ENCODE results near the gene BAIAP2.

Gene BAIAP2

DNA sequence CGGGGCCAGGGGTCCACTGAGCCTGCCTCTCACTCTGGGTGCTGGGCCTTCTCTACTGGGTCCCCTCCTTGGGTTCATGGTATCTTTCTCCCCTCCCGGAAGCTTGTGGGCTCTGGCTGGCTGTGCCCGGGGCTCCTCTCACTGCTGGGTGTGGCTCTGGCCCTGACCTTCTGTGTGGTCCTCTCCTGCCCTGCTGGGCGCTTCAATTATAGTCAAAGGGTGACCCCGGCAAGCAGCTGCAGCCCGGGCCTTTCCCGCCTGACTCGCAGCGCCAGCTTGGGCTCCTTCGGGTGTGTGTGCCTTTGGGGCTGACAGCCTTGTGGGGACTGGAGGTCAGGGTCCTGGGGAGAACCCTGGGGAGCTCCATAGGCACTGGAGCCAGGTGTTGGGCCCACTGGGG, 76.1 kb downstream of the BAIAP2 start:
- Histone ChIP-seq H3K4me3 (peak overlapping the region; percentile 44), H3K36me3 (ENCODE audit: insufficient read depth, low read length) (no peaks in the 10 kb centered on the region), H3K27ac (peak overlapping the region; percentile 83), H3K9me3 (ENCODE audit: low read depth, low read length) (no peaks in the 10 kb centered on the region), H3K9ac (ENCODE audit: insufficient read length) (peak overlapping the region; percentile 51)
- no peak for DNase-seq (ENCODE audit: low read depth, low spot score)
- TF ChIP-seq POLR2AphosphoS5 (IDR thresholded peaks at IDR 0.05; ENCODE audit: borderline replicate concordance, low read depth, low read length) (no peak), FOXP2 (optimal IDR thresholded peaks at IDR 0.05; ENCODE audit: control extremely low read depth, extremely low read length, insufficient read depth) (no peak), EZH2 (IDR thresholded peaks at IDR 0.05) (no peak)

DNA sequence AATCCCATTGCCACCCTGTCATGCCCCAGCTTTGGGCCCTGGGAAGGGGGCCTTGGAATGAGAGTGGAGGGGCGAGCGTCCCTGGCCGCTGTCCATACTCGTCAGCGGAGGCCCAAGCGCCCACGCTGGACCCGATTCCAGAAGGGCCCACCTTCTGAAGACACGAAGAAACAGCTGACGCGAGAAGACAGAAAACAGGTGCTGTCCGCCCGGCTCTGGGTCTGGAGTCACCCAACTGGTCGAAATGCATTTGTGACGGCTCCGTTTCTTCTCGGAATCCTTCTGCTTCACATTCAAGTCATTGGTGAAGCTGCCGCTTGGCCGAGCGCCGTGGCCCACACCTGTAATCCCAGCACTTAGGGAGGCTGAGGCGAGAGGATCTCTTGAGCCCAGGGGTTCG, 77.5 kb downstream of the BAIAP2 start:
- no peak overlapping the region for H3K4me3 ChIP-seq
- TF ChIP-seq EZH2 (IDR thresholded peaks at IDR 0.05) (no peak), FOXP2 (optimal IDR thresholded peaks at IDR 0.05; ENCODE audit: control extremely low read depth, extremely low read length, insufficient read depth) (no peak), POLR2AphosphoS5 (IDR thresholded peaks at IDR 0.05; ENCODE audit: borderline replicate concordance, low read depth, low read length) (no peak)
- H3K36me3 ChIP-seq (ENCODE audit: insufficient read depth, low read length) = no peaks in the 10 kb centered on the region
- no peak overlapping the region for H3K27ac ChIP-seq
- no peak overlapping the region for H3K9ac ChIP-seq (ENCODE audit: insufficient read length)
- DNase-seq (ENCODE audit: low read depth, low spot score) = no peak
- no peaks in the 10 kb centered on the region for H3K9me3 ChIP-seq (ENCODE audit: low read depth, low read length)

DNA sequence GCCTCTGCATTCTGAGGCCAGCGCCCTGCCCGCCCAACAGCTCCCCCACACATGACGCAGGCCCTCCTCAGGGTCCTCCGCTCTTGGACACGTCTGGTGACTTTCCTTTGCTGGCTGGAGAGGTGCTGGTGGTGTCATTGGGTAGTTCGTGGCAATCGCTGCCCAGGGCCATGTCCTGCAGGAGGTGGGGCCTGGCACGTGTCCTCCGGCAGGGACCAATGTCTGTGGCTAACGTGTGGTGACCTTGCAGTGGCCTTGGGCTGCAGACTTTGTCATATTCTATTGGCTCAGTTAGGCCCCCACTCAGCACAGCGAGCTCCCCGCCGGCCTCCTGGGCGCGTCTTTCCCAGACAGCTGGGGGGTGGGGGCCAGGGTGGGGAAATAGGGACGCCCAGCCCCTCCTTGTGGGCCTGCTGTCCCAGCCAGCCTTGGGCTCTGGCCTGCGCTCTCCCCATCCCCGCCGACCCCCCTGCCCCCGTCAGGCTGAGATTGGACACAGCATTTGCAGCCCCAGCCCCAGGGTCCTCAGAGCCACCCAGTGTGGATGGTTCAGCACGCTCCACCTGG, 78.3 kb downstream of the BAIAP2 start:
- no peak for DNase-seq (ENCODE audit: low read depth, low spot score)
- H3K27ac ChIP-seq = no peak overlapping the region
- no peaks in the 10 kb centered on the region for H3K36me3 ChIP-seq (ENCODE audit: insufficient read depth, low read length)
- TF ChIP-seq FOXP2 (optimal IDR thresholded peaks at IDR 0.05; ENCODE audit: control extremely low read depth, extremely low read length, insufficient read depth) = no peak
- TF ChIP-seq EZH2 (IDR thresholded peaks at IDR 0.05) = no peak
- no peak for TF ChIP-seq POLR2AphosphoS5 (IDR thresholded peaks at IDR 0.05; ENCODE audit: borderline replicate concordance, low read depth, low read length)
- H3K9me3 ChIP-seq (ENCODE audit: low read depth, low read length) = no peaks in the 10 kb centered on the region
- H3K9ac ChIP-seq (ENCODE audit: insufficient read length) = no peak overlapping the region
- no peak overlapping the region for H3K4me3 ChIP-seq

DNA sequence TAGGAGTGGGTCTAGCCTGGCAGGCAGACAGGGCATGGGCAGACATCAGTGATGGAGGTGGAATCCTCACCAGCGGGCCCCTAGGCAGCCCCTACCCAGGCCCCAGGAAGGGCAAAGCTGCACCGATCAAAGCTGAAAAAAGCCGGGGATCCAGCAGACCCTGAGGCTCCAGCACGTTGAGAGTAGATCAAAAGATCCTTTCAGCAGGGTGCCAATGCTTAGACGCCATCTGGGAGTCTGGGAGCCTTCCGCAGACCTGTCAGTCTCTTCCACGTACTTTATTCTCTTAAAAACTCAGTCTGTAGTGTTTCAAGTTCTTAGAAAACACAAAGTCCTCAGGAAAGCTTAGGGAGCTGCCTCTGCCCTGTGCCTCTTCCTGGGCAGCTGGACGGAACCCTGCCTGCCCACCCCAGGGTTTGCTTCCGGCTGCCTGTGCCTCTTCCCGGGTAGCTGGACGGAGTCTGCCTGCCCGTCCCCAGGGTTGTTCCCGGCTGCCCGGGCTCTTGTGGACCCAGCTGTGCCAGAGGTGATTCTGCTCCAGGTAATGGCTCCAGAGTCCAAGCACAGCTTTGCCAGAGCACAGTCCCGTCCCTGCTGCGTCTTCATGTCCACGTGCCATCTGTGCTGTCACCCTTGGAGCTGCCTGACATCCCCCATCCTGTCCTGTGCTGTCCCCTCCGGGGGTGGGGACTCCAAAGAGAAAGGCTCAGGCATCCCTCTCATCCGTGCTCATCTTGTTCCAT, 79.6 kb downstream of the BAIAP2 start:
- no peak overlapping the region for H3K9ac ChIP-seq (ENCODE audit: insufficient read length)
- H3K4me3 ChIP-seq = peak overlapping the region; percentile 8; the same call in 1 of the 2 replicates
- H3K27ac ChIP-seq = no peak overlapping the region
- H3K9me3 ChIP-seq (ENCODE audit: low read depth, low read length) = no peaks in the 10 kb centered on the region
- DNase-seq (ENCODE audit: low read depth, low spot score) = peak; percentile 37
- no peaks in the 10 kb centered on the region for H3K36me3 ChIP-seq (ENCODE audit: insufficient read depth, low read length)
- TF ChIP-seq EZH2 (IDR thresholded peaks at IDR 0.05) (no peak), POLR2AphosphoS5 (IDR thresholded peaks at IDR 0.05; ENCODE audit: borderline replicate concordance, low read depth, low read length) (no peak), FOXP2 (optimal IDR thresholded peaks at IDR 0.05; ENCODE audit: control extremely low read depth, extremely low read length, insufficient read depth) (peak; percentile 18)

DNA sequence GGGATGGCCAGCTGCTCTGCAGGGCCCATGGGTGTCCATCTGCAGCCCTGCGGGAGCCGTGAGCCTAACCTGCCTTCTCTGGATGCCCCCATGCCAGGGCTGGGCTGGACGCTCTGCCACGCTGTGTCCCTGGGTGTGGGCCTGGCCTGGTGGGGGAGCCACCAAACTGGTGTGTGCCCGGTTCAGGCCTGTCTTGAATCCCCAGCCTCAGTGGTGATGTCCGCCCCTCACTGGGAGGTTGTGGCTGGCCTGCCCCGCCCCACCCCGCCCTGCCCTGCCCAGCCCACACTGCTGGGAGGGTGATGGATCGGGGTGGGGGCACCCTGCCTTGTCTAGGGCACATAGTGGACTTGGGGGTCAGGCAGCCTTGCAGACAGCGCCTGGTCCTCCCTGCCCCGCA, 80.3 kb downstream of the BAIAP2 start:
- H3K27ac ChIP-seq = no peak overlapping the region
- H3K9me3 ChIP-seq (ENCODE audit: low read depth, low read length) = no peaks in the 10 kb centered on the region
- no peak overlapping the region for H3K4me3 ChIP-seq
- TF ChIP-seq EZH2 (IDR thresholded peaks at IDR 0.05) = no peak
- TF ChIP-seq FOXP2 (optimal IDR thresholded peaks at IDR 0.05; ENCODE audit: control extremely low read depth, extremely low read length, insufficient read depth) = no peak
- no peak for TF ChIP-seq POLR2AphosphoS5 (IDR thresholded peaks at IDR 0.05; ENCODE audit: borderline replicate concordance, low read depth, low read length)
- DNase-seq (ENCODE audit: low read depth, low spot score) = no peak
- no peak overlapping the region for H3K9ac ChIP-seq (ENCODE audit: insufficient read length)
- no peaks in the 10 kb centered on the region for H3K36me3 ChIP-seq (ENCODE audit: insufficient read depth, low read length)

DNA sequence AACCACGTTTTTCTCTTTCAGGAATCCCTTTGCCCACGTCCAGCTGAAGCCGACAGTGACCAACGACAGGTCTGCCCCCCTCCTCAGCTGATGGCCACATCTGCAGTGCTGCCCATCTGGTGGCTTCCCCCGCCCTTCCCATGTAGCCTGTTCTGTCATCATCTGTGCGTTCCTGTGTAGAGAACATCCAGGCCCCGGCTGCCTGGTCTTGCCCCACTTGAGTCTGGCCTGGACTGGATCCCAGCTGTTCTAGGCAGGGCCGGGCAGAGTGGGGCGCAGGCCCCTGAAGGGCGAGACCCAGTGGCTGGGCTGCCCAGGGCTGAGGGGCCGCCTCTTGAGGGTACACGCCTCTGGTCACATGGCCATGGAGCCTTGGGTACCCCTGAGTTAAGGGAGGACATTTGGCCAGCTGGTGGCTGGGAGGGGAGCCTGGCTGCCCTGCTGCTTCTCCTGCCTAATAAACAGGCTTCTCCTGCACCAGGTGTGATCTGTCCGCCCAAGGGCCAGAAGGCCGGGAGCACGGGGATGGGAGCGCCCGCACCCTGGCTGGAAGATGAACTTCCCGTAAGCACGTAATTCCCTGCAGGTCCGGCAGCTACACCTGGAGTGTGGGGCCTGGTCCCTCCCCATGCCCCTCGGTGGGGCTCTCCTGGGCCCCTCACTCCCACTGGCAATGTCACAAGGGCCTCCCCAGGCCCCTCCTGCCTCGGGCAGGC, 81.0 kb downstream of the BAIAP2 start:
- no peak for DNase-seq (ENCODE audit: low read depth, low spot score)
- Histone ChIP-seq H3K4me3 (no peak overlapping the region), H3K36me3 (ENCODE audit: insufficient read depth, low read length) (no peaks in the 10 kb centered on the region), H3K9ac (ENCODE audit: insufficient read length) (no peak overlapping the region), H3K9me3 (ENCODE audit: low read depth, low read length) (no peaks in the 10 kb centered on the region), H3K27ac (no peak overlapping the region)
- TF ChIP-seq FOXP2 (optimal IDR thresholded peaks at IDR 0.05; ENCODE audit: control extremely low read depth, extremely low read length, insufficient read depth) (no peak), POLR2AphosphoS5 (IDR thresholded peaks at IDR 0.05; ENCODE audit: borderline replicate concordance, low read depth, low read length) (no peak), EZH2 (IDR thresholded peaks at IDR 0.05) (no peak)

DNA sequence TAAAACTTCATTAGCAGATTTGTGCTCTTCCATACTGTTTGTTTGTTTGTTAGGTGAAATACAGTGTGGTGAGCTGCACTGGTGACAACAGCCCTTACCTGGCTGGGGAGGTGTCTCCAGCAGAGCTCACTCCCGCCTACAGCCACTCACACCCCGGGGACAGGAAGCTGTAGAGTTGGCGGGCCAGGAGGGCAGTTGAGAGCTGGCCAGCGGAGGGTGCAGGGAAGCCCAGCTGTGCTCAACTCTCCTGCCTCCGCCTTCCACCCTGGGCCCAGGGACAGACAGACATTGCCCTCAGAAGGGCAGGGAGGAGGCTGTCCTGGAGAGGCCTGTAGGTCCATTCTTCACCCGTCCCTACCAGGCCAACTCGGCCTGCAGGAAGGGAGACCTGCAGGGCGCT, 81.8 kb downstream of the BAIAP2 start:
- Histone ChIP-seq H3K9me3 (ENCODE audit: low read depth, low read length) (no peaks in the 10 kb centered on the region), H3K27ac (no peak overlapping the region), H3K4me3 (no peak overlapping the region), H3K9ac (ENCODE audit: insufficient read length) (no peak overlapping the region), H3K36me3 (ENCODE audit: insufficient read depth, low read length) (no peaks in the 10 kb centered on the region)
- TF ChIP-seq FOXP2 (optimal IDR thresholded peaks at IDR 0.05; ENCODE audit: control extremely low read depth, extremely low read length, insufficient read depth) (no peak), EZH2 (IDR thresholded peaks at IDR 0.05) (no peak), POLR2AphosphoS5 (IDR thresholded peaks at IDR 0.05; ENCODE audit: borderline replicate concordance, low read depth, low read length) (no peak)
- no peak for DNase-seq (ENCODE audit: low read depth, low spot score)

DNA sequence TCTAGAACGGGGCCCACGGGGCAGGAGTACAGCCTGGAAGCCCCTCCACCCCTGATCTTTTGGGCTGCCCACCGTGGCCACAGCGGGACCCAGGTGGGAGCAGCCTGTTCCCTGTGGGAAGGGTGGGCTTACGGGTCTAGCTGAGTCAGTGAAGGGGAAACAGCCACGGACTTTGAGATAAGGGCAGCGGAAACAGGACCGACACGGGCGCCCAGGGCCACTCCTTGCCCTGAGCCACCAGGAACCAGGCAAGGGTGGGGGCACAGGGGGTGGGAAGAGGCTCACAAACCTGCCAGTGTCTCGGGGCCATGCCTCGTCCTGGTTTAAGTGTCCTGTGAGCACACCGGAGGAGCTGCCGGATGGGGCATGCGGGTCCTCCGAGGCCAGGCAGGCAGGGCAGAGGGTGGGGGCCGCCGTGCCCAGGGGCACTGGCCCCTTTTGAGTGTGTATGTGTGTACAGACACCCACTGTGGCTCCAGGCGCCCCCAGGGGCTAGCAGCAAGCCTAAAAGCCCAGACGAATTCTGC, 82.8 kb downstream of the BAIAP2 start:
- no peak for TF ChIP-seq FOXP2 (optimal IDR thresholded peaks at IDR 0.05; ENCODE audit: control extremely low read depth, extremely low read length, insufficient read depth)
- TF ChIP-seq POLR2AphosphoS5 (IDR thresholded peaks at IDR 0.05; ENCODE audit: borderline replicate concordance, low read depth, low read length) = no peak
- no peak for TF ChIP-seq EZH2 (IDR thresholded peaks at IDR 0.05)

More for the DNA sequence above, 82.8 kb downstream of the BAIAP2 start:
- 0 out of 2 replicates have a peak overlapping the region, but pooled peaks have one; percentile 25 for H3K27ac ChIP-seq
- H3K9ac ChIP-seq (ENCODE audit: insufficient read length) = no peak overlapping the region
- no peak overlapping the region for H3K4me3 ChIP-seq
- no peaks in the 10 kb centered on the region for H3K36me3 ChIP-seq (ENCODE audit: insufficient read depth, low read length)
- DNase-seq (ENCODE audit: low read depth, low spot score) = no peak
- no peaks in the 10 kb centered on the region for H3K9me3 ChIP-seq (ENCODE audit: low read depth, low read length)
